ENCODE data around the gene PARD3B.

The PARD3B gene

DNA sequence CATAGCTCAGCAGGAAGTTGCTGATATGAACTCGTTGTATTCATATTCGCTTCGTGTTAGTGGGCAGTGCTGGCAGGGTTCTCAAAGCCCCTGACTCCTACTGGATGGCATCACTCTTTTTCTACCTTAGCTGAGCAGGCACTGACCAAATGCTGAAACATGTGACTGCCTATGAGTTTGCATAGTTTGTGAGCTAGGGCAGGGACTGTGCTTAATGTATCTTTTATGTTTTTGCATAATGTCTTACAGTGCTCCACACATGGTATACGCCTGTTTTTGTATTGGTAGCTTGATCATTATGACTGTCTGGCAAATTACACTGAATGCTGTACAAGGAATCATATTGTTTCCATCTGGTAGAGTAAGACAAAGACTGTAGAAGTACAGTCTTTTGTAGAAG lies 305.3 kb downstream of the PARD3B start:
- DNase-seq: no peak

DNA sequence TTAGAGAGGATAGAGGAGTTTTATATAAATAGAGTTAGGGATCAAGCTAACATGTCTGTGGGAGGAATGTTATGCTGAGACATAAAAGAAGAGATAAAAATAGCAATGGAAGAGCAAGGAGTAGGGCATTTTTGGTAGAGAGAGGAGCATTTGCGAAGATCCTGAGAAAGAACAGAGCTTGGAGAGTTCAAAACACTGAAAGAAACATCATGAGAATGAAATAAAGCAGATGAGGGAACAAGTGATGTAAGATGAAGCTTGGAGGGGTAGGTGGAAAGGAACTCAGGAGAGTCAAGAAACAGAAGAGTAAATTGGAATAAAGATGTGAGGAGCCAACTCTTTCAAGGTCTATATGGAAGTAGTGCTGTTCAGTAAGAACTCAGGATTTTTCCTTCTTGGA lies 308.6 kb downstream of the PARD3B start:
- DNase-seq: no peak

DNA sequence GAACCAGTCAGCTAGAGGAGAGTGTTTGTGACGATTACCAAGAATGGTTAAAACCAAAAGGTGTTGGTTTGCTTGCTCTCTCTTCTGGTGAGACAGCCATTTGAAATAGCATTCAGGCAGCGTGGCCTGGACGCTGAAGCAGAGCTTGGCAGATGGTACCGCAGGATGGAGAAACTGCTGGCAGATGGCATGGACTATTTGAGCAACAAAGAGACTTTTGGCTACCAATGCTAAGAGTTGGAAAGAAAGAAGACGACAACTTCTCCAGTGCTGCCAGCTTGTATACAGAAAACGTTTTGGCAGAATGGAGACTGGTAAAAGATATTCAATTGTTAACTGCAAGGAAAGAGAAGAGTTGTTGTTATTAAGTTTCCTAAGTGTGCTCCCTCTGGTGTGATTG lies 315.0 kb downstream of the PARD3B start:
- DNase-seq: no peak

DNA sequence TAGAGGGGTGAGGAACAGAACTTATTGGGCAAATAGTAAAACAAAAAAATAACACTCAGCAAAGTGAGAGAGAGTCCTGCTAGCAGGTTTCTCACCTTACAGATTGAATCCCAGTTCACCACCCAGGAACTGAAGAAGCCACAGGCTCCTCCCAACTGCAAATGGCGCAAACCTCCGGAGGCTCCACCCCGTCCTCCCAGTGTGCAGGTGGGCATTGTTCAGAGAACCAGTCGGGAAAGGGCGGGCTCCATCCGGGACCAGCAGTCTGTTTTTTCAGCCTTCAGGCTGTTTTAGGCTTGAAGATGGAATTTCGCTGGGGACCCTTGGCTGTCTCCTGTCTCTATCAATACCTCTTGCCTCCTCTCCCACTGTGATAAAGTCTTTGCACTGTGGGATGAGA lies 317.5 kb downstream of the PARD3B start:
- DNase-seq: no peak

DNA sequence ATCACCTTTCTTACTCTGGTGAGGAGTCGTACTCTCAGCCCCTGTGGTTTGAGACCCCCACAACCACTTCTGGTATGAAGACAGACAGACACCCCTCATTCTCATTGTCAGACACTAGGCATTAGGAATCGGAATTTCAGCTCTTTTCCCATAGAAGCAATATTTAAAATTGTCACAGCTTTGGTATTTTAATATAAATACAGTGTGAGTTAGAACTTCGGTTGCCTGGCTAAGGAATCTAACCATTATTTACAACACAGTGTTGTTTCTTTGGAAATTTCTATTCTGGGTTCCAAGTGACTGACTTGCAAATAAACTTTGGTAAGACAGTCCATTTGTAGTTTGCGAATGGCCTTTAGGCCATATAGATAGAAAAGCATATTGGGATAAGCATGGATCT lies 318.1 kb downstream of the PARD3B start:
- DNase-seq: no peak

DNA sequence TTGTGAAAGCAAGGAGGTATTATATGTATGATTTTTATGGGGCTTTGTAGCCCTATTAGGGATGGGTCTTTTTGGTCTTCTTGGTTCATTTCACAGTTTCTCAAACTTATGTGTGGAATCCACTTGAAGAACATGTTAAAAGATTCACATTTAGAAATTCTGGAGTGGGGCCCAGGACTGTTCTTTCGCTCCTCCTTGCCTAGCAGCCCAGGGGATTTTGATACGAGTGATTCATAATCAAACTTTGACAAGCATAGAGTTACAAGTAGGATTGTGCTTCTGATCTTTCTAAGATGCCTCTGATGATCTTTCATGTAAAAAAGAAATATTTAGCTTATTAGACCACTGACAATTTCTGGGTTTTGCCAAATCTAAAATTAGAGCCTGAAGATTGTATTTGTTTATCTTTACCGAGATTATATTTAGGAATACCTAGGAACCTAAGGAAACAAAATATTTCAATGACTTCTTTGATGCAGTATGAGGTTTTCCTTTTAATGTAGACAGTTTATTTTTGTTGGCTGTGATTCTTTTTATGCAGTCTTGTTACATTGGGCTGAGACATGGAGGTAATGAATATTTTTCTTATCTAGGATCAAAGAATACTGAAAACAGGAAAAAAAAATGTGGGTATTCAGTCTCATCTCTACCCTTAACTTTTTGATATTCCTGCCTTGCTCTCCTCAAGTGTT lies 324.0 kb downstream of the PARD3B start:
- DNase-seq: no peak

DNA sequence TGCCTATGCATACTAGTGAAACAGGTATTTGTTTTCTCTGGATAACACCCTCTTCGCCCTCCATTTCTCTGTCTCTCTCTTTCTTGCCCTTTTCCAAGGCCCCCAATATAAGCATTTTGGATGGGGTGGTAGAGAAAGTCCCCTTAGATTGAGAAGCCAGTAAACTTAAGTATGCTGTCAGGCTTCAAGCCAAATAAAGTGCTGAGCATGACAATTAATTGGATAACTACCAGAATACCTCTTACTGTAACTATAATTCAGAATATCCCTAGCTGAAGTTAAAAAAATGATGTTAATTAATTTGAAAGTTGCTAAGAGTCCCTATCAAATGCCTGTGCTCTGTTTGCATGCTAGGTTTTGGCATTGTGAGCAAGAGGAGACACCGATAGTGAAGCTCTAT lies 324.8 kb downstream of the PARD3B start:
- no peak for DNase-seq

DNA sequence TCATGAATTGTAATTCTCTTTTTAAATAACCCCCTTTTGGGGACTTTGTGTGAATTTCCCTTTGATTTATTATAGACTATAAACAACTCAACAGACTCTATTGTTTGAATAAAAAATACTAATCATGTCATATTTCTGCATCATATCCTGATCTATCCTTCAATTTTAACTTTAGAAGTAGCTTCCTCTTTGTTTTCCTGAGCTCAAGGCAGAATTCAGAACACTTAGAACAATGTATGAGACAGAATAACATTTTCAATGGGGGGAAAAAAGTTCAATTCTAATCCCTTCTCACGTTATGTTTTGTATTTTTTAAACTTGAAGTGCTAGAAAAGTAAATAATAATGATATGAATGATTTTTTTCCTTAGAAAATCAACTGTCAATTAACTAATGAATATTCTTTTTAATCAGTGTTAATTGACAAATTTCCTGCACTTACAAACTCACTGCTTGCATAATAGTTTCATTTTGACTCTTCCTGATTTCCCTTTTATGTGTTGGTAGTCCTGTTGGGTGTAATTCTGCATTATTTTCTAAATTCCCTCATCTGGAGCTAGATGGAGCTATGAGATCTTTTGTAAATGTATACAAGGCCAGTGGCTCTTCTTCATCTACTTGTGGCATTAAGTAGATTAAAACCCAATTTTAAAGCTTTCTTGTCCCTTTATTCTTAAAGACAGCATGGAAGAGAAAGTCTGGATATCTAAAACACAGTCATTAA lies 326.1 kb downstream of the PARD3B start:
- DNase-seq: peak; percentile 36

DNA sequence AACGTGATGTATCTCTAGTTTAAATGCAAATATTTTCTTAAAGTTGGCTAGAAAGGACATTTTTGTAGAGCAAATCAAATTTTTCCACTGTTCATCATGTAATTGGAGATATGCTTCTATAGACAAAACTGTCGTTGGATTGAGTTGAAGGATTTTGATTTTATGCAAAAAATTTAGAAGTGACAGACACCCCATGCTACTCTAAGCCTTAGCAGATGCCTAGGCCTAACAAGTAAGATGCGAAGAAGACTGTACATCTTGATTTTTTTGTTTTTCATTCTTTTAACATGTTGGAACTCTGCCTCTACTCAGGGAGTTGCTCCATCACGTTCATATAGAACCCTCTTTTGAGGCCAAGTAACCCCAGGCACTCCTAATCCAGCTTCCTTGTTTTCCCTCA lies 331.0 kb downstream of the PARD3B start:
- DNase-seq: no peak

DNA sequence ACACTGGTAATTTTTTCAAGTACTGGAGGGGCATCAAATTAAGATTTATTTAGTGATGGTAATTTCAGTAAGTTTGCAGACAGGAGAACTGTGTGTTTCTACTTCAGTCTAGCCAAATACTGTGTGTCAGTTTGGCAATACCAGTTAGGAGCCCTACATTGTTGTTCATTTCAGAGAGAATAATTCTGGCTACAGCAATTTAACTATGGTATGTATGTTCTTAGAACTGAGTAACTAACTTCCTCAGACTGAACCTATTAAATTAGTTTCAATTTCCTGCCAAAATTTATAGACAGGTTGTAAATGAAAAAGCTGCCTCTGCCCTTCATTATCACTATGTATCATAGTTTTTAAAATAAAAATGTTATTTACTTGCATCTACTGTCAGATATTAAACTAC lies 332.4 kb downstream of the PARD3B start:
- DNase-seq: no peak

DNA sequence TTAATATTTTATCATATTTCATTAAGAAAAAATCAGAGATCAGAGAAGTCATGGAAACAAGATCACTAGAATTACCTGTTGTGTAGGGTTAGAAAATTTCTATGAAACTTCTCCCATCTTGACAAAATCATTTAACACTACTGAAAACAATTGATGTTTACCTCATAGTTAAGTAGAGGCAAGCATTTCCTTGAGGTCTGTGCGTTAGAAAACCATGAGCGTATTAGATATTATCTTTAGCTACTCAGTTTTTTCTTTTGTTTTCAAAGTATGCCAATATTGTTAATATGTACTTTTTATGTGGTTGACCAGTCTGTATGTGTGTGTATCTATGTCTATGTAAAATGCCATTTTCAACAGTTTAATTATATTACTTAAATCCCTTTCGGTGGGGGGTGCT lies 335.7 kb downstream of the PARD3B start:
- peak; percentile 20 for DNase-seq

DNA sequence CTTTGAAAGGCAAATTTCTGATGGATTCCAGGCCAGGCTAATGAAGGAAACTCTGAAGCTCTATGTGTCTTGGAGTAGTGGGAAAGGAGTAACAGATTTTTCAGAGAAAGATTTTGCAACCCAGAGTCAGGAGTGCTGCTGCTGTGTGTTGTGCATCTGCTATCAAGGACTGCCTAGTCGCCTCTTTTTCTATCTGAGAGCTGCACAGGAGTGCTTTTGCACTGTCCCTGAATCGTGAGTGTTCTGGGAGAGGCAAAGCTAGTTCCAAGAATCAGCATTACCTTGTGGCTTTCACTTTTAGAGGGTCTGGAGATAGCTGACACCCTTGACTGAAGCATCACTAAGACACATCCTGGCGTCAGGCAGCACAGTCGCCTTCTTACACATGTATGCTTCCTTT lies 336.4 kb downstream of the PARD3B start:
- no peak for DNase-seq

DNA sequence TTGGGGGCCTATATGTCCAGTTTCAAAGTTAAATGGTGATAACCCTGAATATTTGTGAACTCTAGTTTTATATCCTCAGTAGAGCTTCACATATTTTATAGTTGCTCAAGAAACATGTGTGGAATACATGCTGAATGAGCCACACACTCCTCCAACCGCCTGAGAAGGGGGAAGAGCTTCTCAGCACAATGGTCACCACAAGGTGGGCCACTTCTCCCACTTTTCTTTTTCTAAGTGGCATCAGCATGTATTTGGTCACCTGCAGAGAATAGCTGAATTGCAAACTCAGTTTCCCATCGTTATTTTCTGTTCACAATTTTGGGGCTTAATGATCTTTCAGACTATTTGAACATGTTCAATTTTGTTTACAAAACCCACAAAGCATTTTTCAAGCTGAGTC lies 340.5 kb downstream of the PARD3B start:
- no peak for DNase-seq

DNA sequence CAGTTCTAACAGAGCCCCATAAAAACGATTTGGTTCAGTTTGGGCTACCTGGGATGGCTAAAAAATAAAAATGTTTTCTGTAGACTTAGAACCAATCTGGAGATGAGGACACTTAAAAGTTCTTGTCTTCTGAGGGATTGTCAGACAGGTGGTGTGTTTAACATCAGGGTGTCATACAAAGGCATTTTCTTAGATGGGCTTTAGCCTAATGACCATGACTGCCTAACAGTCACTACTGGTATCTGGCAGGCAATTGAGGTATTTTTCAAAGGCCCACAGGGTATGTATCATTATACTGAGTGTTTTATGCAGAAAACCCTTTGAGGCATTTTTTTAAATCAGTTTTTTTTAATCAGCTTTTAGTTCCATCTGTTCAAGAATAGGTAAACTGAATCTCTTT lies 341.4 kb downstream of the PARD3B start:
- no peak for DNase-seq

DNA sequence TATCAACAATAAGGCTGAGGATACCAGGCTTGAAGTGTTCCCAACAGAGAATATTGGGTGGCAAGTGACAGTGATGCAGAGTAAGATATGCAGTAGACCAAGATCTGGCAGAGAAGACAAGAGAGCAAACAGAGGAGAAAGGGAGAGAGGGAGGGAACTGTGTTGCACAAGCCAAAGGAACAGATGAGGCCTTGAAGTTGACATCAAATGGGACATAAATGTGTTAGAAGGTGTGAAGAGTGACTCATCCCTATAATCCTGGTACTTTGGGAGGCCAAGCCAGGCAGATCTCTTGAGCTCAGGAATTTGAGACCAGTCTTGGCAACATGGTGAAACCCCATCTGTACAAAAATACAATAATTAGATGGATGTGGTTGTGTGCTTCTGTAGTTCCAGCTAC lies 342.9 kb downstream of the PARD3B start:
- no peak for DNase-seq

DNA sequence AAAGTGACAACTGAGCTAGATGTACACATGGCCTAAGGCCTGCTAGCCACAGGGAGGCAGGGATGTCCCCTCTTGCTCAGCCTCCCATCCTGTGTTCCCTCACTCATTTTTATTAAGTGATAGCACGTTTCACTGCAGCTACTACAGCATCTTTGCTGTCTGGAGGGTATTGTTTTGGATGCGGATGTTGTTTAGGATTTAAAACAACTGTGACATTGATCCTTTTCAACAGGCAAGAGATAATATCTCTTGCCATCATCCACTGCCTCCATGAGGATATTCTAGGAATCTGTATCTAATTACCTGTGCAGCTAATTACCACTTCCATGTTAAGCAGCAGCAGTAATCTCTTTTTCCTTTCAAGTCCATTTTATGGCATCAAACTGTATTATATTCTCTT lies 345.4 kb downstream of the PARD3B start:
- DNase-seq: no peak

DNA sequence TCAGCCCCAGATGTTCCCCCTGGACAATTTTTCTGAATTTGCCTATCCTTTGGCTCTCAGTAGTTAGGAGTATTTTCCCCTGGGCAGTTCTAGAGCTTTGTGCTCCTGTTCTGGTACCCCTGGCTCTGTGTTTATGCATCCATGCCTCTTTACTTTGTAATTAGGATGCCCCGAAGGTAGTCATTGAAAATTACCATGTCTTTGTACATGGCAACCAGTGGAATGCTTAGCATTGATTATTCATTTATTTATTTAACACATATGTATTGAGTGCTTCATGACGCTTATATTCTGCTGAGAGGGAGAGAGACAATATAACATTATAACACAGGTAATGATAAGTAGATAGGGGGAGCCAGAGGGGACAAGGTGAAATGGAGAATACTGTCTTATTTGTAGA lies 346.5 kb downstream of the PARD3B start:
- no peak for DNase-seq

DNA sequence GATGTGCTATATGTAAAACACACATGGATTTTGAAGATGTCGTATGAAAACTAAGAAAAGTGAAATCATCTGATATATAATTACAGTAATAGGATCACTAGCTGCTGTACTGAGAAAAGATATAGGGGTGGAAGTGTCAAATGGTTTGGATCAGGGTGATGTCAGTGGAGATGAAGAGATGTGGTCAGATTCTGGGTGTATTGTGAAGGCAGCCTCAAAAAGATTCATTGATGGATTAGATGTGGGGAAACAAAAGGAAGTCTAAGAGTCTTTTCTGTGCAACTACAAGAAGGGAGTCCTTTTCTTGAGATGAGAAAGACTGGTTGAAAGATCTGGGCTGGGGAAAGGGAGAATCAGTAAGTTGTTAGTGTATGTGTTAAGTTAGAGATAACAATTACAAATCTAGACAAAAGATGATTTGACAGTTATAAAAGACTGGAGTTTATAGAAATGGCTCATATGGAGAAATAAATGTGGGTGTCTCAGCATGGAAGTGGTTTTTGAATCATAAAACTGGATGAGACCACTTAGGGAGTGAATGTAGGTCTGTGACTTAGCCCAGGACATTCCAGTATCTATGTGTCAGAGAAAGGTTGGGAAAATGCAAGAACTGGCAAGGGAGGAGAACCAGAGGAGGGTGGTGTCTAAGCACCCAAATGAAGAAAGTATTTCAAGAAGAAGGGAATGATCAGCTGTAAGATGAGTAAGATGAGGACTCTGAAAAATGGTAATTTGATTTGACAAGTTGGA lies 347.4 kb downstream of the PARD3B start:
- peak; percentile 12 for DNase-seq

DNA sequence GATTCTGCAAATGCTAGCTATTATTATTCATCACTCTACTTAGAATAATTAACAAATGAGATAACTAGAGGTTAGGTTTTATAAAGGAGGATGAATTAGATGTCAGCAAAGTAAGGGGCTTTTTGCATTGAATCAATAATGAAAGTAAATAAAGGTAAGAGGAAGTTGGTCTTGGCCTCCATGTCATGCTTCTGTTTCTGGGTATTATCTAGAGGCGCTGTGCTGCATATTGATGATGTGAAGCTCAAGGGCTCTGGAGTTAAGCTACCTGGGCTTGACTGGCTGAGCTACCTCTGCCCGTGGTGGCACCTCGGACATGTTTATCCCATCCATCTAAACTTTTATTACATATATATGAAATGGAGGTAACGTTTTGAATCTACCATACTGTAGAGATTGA lies 350.9 kb downstream of the PARD3B start:
- DNase-seq: no peak

DNA sequence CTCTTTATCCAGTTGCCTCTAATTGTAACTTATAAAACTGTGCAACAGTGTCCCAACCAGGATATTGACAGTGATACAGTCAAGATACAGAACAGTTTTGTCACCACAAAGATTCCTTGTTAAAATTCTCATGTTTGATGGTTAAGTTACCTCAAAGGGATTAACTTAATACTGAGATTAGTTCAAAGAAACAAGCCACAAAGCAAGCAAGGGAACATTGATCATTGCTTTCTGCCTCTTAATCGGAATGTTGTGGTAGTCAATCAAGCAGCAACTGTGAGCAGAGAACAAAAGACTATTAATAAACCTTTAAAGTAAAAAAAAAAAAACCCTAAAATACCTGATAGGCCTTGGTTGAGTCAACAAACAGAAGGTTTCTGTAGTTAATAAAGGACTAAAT lies 352.3 kb downstream of the PARD3B start:
- no peak for DNase-seq

DNA sequence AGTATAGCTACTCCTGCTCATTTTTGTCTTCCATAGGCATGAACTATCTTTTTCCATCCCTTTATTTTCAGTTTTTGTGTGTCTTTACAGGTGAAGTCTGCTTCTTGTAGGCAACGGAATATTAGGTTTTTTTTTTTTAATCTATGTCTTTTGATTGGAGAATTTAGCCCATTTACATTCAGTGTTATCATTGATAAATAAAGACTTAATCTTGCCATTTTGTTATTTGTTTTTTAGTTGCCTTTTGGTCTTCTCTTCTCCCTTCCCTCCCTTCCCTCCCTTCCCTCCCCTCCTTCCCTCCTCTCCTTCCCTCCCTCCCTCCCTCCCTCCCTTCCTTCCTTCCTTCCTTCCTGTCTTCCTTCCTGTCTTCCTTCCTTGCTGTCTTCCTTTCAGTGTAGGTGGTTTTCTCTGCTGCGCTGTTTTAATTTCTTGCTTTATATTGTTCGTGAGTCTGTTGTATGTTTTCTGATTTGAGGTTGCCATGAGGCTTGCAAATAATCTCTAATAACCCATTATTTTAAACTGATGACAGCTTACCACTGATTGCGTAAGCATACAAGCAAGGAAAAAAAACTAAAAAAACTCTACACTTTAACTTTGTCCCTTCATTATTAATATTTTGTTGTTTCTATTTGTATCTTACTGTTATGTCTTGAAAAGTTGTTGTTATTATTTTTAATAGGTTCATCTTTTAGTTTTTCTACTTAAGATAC lies 353.8 kb downstream of the PARD3B start:
- no peak for DNase-seq

DNA sequence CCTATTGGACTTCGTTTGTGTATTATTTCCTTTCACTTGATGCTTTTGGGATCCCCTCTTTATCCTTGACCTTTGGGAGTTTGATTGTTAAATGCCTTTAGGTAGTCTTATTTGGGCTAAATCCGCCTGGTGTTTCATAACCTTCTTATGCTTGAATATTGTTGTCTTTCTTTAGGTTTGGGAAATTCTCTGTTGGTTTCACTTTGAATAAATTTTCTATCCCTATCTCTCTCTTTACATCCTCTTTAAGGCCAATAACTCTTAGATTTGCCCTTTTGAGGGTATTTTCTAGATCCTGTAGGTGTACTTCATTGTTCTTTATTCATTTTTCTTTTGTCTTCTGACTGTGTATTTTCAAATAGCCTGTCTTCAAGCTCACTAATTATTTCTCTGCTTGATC lies 354.7 kb downstream of the PARD3B start:
- no peak for DNase-seq

DNA sequence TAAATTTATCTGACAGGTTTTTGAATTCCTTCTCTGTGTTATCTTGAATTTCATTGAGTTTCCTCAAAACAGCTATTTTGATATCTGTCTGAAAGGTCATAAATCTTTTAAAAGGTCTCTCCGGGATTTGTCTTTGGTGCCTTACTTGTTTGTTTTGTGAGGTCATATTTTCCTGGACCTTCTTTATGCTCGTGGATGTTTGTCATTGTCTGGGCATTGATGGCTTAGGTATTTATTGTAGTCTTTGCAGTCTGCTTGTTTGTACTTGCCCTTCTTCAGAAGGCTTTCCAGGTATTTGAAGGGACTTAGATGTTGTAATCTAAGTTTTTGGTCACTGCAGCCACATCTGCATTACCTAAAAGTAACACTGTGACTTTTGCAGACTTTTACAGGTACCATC lies 355.2 kb downstream of the PARD3B start:
- DNase-seq: no peak

DNA sequence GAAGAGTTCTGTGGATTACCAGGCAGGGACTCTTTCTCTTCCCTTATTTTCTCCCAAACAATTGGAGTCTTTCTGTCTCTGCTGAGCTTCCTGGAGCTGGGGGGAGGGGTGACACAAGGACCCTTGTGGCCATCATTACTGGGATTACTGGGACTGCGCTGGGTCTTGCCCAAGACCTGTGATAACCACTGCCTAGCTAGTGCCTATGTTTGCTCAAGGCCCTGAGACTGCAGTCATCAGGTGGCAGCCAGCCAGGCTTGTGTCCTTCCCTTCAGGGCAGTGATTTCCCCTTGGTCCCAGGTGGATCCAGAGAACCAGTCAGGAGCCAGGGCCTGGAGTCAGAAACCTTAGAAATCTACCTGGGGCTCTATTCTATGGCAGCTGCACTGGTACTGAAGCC lies 355.6 kb downstream of the PARD3B start:
- DNase-seq: no peak
